HG03095 (cell line): ENCODE data around the gene PAXIP1.

Experiments used
- ATAC-seq: cut with Tn5 transposase; IDR thresholded peaks from one replicate; pipeline ENCODE4 v1.9.1; 2021; ENCODE audit warnings: moderate library complexity; ENCODE audit not compliant: unreplicated experiment

PAXIP1 gene

DNA sequence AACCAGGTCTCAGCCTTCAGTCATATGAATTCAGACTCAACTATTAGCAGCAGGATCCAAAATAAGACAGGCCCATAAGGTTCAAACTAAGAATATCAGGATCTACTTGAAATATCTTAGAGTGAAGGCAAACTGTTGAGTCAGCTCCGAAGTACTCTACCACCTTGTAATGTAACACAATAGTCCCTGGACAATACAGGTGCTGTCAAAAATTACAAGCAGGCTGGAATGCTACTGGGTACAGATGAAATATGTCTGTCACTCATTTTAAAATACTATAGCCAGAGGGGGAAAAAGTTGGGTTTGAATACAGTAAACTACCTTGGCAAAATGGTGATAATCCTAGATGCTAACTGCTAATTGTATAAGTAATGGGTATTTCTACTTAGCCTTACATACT, 6.8 kb downstream of the PAXIP1 start:
- ATAC-seq: no peak

GRCh38 chr7:154994996-154995395, 7.9 kb downstream of the PAXIP1 start:
- no peak for ATAC-seq

DNA sequence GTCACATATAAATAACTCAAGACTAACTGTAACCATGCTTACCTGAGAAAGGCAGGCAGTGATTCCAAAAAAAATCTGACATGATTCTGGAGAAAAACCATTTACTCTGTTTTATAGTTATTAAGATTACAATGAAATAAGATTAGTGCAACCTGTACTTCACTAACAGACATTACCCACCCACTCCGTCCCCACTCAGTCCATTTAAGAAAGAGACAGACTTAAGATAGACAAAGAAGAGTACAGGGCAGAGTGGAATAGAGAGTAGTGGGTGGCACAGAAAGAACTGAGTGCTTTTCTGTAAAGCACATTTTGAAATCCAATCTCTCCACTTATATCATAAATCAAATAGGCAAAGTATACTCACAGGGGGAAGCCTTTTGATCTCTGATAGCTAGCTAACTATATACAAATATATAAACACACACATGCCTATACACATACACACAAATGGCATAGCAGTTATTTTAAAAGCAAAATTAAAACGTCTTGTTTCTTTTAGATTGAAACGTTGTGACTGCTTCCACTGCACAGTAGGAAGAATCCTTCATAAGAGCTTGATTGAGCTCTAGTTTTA, 11.9 kb downstream of the PAXIP1 start:
- no peak for ATAC-seq

- ATAC-seq: no peak
Measured at GRCh38 chr7:154987571-154987970, 15.4 kb downstream of the PAXIP1 start.

- no peak for ATAC-seq
Measured at GRCh38 chr7:154986200-154986945, 16.6 kb downstream of the PAXIP1 start.

DNA sequence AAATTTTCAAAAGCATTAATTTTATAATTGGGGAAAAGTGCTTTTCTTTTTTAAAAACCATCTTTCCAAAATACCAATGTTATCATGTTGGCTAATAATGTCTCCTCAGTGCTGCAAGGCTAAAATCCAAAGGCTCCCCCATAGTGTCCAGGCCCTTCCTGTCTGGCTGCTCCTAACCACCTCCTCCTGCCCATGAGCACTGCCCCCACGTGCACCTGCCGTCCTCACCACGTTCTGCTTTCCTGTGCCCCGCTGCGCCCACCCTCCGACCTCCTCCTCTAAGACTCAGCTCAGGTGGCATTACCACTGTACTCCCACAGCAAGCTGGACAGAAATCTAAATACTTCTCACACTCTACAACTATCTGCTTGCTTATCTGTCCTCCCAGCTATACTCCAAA, 17.7 kb downstream of the PAXIP1 start:
- no peak for ATAC-seq

GRCh38 chr7:154984601-154985188, 18.2 kb downstream of the PAXIP1 start:
- ATAC-seq: no peak

- no peak for ATAC-seq
Measured at GRCh38 chr7:154978017-154978416, 24.9 kb downstream of the PAXIP1 start.

- no peak for ATAC-seq
Measured at GRCh38 chr7:154977250-154977649, 25.7 kb downstream of the PAXIP1 start.

DNA sequence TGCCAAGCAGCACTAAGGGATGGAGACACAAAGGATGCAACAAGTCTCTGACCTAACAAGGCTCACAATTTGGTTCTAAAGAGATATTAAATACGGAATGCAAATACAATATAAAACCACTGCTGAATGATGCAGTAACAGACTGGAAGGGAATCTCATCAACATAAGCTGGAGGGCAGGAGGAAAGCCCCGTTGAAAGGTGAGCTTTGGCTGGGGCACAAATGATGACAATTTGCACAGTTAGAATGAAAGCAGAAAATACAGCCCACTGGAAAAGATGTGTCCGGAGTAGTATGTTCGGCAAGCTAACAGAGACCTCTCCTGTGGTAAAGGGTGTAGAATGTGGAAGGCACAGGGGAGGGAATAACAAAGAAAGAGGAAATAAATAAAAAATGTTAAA, 26.1 kb downstream of the PAXIP1 start:
- no peak for ATAC-seq

GRCh38 chr7:154975984-154976383, 26.9 kb downstream of the PAXIP1 start:
- ATAC-seq: no peak

DNA sequence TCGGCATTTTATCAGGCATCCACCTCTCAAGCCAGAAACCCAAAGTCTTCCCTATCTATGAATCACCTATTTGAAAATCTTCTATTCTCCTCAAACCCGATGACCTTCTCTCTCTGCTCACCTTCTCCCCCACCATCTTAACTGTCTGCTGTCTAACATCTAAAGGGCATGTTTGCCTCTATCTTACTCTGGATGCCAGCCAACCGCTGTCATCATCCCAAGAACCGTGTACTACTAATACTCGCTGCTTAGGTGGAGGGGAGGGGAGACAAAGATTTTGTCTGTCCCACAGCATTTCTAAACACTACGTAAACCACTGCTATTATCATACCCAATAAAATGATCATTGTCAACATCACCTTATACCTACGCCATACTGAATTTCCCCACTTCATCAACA, 29.5 kb downstream of the PAXIP1 start:
- ATAC-seq: no peak

DNA sequence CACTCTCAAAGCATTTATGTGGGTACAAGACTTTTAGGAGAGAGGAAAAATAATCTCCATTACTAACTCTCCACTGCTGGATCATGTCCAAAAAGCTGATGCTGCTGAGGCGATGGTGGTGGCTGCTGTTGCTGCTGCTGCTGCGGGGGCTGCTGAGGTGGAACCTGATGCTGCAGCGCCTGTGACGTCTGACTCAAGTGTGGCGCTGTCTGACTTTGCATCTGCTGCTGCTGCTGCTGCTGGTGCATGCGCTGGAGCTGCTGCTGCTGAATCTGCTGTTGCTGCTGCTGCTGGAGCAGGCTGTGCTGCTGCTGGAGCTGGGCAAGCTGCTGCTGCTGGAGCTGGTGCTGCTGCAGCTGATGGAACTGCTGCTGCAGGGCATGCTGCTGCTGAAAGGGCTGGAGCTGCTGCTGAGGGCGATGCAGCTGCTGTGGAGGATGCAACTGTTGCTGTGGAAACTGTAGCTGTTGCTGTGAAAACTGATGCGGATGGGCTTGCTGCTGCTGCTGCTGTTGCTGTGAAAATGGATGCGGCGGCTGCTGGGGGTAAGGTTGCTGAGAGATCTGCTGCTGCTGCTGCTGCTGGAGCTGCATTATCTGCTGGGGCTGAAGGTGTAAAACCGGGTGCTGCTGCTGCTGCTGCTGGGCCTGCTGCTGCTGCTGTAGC, 34.5 kb downstream of the PAXIP1 start:
- no peak for ATAC-seq

- no peak for ATAC-seq
Measured at GRCh38 chr7:154967401-154967955, 35.4 kb downstream of the PAXIP1 start.

GRCh38 chr7:154965014-154965413, 37.9 kb downstream of the PAXIP1 start:
- no peak for ATAC-seq

GRCh38 chr7:154960063-154960790, 42.7 kb downstream of the PAXIP1 start:
- no peak for ATAC-seq

- no peak for ATAC-seq
Measured at GRCh38 chr7:154956427-154956826, 46.5 kb downstream of the PAXIP1 start.

GRCh38 chr7:154953006-154953684, 49.8 kb downstream of the PAXIP1 start:
- no peak for ATAC-seq

- ATAC-seq: no peak
Measured at GRCh38 chr7:154950960-154951359, 52.0 kb downstream of the PAXIP1 start.

DNA sequence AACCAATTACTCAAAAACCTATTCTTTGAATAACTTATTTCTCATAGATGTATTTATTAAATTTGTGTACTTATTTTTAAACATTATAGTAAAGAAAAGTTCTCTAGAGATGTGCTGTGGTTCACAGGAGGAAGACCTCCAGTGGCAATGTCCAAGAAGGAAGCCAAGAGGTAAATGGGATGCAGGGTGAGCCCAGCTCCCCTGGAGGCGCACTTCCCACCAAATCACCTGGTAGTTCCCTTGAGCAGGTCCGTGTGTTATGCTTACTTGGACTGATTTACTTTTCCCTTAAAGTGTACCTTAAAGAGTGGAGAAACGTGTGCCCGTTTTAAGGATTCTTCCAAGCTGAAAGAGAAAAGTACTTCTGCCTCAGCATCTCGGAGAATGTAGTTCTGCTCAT, 55.3 kb downstream of the PAXIP1 start:
- ATAC-seq: no peak
